AG20443 (cell line): ENCODE results near the gene TREML1.
A peak's percentile ranks its signal among the peaks of the same experiment; 100 is the strongest.
"Not testable (repeated sequence)": the region's sequence is repeated elsewhere in the genome, so short reads cannot be mapped to it uniquely, and the experiment has no call there.

Experiments used
- DNase-seq: peaks from one replicate; pipeline ENCODE4 v3.0.0; 2012; ENCODE audit warnings: low spot score, mixed read lengths

The TREML1 gene

GRCh38 chr6:41147917-41148316, 6.2 kb downstream of the TREML1 start:
- DNase-seq, result no peak

GRCh38 chr6:41136911-41137310, 17.2 kb downstream of the TREML1 start:
- no peak for DNase-seq

GRCh38 chr6:41135062-41135832, 18.9 kb downstream of the TREML1 start:
- no peak for DNase-seq

GRCh38 chr6:41132254-41132653, 21.9 kb downstream of the TREML1 start:
- DNase-seq, result no peak

- DNase-seq, result no peak
Observed at GRCh38 chr6:41125282-41125681, 28.9 kb downstream of the TREML1 start.

GRCh38 chr6:41122918-41123317, 31.2 kb downstream of the TREML1 start:
- DNase-seq, result no peak

- peak; percentile 18 for DNase-seq
Observed at GRCh38 chr6:41122373-41122772, 31.8 kb downstream of the TREML1 start.

- no peak for DNase-seq
Observed at GRCh38 chr6:41120058-41120457, 34.1 kb downstream of the TREML1 start.

- no peak for DNase-seq
Observed at GRCh38 chr6:41119508-41119907, 34.6 kb downstream of the TREML1 start.

- not testable (repeated sequence) for DNase-seq
Observed at GRCh38 chr6:41115027-41115426, 39.1 kb downstream of the TREML1 start.

GRCh38 chr6:41111017-41111416, 43.1 kb downstream of the TREML1 start:
- DNase-seq, result no peak

- DNase-seq, result no peak
Observed at GRCh38 chr6:41103847-41104246, 50.3 kb downstream of the TREML1 start.

- no peak for DNase-seq
Observed at GRCh38 chr6:41100871-41101287, 53.3 kb downstream of the TREML1 start.
